Fibroblast of villous mesenchyme (primary cell): ENCODE measurements around the gene DAB2IP. TPM values are rescaled to one million over a fixed set of nuclear protein-coding genes. Genes with fewer than 3 reads are reported as not detected.
A peak's percentile ranks its signal among the peaks of the same experiment; 100 is the strongest.

ENCODE experiments used
- DNase-seq: peaks from one replicate; pipeline ENCODE4 v3.0.0-alpha.2; 2010; ENCODE audit warnings: low read depth
- H3K4me3 ChIP-seq: 2 replicates; pipeline ENCODE4 v1.5.1; 2011; ENCODE audit warnings: low read depth, mild to moderate bottlenecking, low read length
- total RNA-seq: library from RNA; depleted of rRNA; stranded (reverse); fragments of >200 nt; gene quantifications from 2 replicates; pipeline ENCODE4 v1.2.3, GENCODE V29; 2012
- TF ChIP-seq, protein P1 (sequence below): IDR thresholded peaks from 2 replicates; pipeline ENCODE4 v1.5.1; 2012; ENCODE audit warnings: low read depth, mild to moderate bottlenecking, low read length; ENCODE audit not compliant: insufficient read depth

Gene DAB2IP
- total RNA-seq, 1 donor = 47.9 TPM

DNA sequence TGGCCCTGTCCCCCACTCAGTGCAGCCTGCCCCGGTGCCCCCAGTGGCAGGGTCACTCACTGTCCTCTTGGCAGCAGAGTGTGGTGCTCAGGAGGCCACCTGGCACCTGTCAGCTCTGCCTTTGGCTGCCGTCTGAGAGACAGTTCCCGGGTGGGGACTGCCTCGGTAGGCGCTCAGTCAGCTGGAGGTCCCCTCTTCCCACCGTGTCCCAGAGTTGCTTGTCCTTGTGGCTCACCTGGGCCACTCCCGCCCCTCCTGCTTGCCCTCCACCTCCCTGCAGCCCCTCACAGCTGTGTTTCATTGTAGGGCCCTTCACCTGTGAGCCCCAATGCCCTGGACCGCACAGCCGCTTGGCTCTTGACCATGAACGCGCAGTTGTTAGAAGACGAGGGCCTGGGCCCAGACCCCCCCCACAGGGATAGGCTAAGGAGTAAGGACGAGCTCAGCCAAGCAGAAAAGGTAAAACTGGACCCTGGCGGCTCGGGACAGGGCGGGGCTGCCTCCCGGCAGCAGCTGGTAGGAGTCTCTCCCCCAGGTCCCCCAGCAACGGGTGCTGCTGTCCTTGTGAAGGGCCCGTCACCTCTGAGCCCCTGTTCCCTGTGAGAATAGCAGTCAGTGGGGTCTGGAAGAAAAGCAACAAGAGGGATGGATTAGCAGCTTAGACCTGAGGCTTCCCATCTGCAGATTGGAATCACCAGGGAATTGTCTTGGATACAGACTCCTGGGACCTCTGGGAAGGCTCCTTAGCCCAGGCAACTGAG is 122.7 kb downstream of the DAB2IP start:
- H3K4me3 ChIP-seq = no peak overlapping the region
- no peak for DNase-seq
- TF ChIP-seq, protein P1, sequence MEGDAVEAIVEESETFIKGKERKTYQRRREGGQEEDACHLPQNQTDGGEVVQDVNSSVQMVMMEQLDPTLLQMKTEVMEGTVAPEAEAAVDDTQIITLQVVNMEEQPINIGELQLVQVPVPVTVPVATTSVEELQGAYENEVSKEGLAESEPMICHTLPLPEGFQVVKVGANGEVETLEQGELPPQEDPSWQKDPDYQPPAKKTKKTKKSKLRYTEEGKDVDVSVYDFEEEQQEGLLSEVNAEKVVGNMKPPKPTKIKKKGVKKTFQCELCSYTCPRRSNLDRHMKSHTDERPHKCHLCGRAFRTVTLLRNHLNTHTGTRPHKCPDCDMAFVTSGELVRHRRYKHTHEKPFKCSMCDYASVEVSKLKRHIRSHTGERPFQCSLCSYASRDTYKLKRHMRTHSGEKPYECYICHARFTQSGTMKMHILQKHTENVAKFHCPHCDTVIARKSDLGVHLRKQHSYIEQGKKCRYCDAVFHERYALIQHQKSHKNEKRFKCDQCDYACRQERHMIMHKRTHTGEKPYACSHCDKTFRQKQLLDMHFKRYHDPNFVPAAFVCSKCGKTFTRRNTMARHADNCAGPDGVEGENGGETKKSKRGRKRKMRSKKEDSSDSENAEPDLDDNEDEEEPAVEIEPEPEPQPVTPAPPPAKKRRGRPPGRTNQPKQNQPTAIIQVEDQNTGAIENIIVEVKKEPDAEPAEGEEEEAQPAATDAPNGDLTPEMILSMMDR = no peak

DNA sequence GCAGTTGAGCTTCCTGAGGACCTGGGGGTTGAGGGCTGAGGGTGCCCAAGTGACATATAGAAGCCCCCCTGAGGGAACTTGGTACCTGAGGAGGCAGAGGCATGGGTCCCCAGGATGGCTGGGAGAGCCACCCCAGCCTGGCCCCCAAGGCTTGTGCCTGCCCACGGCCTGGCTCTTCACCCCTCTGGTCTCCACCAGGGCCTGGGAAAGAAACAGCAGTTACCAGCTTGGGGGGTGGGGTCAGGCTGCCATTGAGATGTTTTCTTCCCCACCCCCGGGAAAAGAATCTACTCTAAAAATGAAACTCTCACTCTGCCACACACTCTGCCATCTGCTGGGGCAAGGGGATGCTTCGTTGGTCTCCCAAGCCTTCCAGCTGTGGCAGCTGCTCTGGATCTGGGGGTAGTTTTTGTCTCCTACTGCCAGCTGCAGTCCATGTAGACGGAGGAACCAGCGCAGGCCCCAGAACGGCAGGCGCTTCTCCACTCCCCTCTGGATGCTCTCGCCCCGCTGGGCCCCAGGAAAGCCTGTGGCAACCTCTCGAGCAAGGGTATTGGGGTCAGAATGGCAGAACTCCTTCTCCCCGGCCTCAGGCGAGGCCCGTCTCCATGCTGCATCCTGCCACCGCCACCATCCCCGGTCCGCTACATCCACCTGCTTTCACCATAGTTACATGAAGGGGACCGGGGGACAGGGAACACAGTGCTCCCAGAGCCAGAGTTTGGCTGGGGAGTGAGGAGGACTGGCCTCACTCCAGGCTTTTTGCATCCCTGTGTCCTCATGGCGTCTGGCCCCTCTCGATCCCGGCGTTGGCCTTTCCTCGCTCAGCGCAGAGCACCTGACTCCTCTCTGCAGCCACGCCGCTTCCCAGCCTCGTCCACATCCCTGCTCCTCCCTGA is 123.5 kb downstream of the DAB2IP start:
- H3K4me3 ChIP-seq = no peak overlapping the region
- TF ChIP-seq, protein P1 = no peak
- DNase-seq = no peak

DNA sequence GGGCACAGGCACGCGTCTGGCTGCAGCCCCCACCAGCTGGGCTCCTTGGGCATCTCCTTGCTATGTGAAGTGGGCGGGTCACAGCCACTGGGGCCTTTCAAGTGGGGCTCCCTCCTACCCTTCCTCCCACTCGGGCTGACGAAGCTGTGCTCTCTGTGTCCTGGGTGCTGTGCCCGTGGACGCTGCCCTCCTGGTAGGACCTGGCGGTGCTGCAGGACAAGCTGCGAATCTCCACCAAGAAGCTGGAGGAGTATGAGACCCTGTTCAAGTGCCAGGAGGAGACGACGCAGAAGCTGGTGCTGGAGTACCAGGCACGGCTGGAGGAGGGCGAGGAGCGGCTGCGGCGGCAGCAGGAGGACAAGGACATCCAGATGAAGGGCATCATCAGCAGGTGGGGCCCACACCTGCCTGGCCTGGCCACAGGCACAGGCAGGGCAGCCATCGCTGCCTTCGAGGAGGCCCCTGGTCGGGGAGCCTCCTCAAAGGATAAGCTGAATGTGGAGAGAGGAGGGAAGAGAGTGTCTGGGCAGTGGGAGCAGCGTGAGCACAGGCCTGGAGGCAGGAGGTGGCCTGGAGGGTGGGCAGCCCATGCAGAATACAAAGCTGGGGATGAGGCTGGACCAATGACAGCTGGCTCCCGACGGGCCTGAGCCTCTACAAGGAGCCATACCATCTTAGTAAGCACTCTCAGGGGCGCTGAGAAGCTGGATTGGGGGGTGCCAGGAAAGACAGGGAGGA is 124.7 kb downstream of the DAB2IP start:
- H3K4me3 ChIP-seq = no peak overlapping the region
- no peak for DNase-seq
- TF ChIP-seq, protein P1 = no peak

DNA sequence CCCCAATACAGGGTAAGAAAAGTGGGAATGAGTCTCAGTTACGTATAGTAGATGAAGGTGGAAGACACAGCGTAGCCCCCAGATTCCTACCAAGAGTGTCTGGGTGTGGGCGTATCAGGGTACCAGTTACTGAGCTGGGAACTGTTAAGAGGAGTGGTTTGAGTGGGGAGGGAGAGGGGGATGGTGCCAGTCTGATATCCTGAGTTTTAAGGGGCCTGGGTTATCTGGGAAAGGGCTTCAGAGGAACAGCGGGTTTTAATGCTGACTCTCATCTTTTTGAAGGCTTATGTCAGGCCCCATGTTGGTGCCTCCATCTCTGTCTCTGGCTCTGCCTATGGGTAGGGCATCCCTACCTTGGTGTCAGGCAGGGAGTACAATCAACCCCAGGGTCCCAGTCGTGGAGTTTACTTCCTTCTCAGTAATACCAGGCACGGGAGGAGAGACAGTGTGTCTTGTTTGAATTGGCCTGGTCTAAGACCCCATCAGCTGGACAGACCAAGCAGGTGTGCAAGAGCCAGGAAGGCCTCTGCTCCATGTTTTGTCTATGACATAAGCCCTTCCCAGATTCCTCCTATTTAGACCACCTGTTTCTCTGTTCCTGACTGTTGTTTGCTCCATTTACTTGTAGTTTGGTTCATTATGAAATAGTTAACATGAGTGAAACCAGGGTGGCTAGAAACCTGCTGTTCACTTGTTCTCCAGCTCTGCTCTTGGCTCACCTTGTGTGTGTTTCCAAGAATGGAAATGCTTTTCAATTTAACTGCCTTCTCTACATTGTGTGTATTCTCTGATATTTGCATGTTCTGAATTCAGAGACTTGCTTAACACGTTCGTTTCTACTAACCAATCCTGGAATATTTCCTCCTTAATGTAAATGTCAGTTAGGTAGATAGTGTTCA is 125.6 kb downstream of the DAB2IP start:
- H3K4me3 ChIP-seq = no peak overlapping the region
- TF ChIP-seq, protein P1 = no peak
- DNase-seq = no peak

GRCh38 chr9:121778252-121779225 is 127.1 kb downstream of the DAB2IP start:
- peak; percentile 44 for DNase-seq
- TF ChIP-seq, protein P1 = no peak
- no peak overlapping the region for H3K4me3 ChIP-seq
